SKM-1 (cell line): Measurements from ENCODE around the gene APPBP2.

Experiments used
- DNase-seq: peaks from one replicate; lab custom pipeline; 2025; ENCODE audit not compliant: unreplicated experiment; lab: John Stamatoyannopoulos, UW

APPBP2 gene

DNA sequence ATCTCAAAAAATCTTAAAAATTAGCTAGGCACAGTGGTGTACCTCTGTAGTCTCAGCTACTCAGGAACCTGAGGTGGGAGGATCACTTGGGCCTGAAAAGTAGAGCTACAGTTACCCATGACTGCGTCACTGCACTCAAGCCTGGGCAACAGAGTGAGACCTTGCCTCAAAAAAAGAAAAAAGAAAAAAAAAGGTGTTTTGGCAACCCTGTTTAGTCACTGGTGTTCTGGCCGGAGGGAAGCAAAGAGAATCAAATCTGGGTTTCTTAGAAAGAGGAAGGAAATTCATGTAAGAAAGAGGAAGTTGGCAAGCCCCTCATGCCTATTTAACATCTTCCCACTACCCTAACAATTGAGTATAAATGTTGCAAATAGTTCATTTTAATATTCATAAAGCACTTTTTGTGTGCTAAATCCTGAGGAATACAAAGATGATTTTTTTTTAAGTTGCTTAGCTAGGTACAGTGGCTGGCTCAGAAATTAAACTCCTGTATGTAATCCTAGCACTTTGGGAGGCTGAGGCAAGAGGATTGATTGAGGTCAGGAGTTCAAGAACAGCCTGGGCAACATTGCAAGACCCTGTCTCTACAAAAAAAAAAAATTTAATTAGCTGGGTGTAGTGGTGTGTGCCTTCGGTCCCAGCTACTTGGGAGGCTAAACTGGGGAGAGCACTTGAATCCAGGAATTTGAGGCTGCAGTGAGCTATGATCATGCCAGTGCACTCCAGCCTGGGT, 127.6 kb downstream of the APPBP2 start:
- DNase-seq, result peak; percentile 93

DNA sequence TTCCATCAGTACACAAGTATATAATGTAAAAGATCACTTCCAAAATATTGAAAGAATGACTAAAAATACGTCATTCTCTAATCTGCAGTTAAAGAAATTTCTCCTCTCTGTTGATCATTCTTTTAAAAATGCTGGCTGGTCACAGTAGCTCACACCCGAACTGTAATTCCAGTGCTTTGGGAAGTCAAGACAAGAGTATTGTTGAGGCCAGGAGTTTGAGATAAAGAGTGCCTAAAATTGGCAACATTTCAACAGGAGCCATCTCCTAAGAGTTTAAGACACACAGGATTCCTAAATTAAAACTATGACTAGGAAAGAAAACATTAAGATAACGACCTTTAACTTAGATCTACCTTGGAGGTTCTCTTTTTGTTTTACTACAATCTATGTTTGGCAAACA, 129.6 kb downstream of the APPBP2 start:
- DNase-seq, result no peak

GRCh38 chr17:60395508-60396065, 130.5 kb downstream of the APPBP2 start:
- DNase-seq, result no peak

DNA sequence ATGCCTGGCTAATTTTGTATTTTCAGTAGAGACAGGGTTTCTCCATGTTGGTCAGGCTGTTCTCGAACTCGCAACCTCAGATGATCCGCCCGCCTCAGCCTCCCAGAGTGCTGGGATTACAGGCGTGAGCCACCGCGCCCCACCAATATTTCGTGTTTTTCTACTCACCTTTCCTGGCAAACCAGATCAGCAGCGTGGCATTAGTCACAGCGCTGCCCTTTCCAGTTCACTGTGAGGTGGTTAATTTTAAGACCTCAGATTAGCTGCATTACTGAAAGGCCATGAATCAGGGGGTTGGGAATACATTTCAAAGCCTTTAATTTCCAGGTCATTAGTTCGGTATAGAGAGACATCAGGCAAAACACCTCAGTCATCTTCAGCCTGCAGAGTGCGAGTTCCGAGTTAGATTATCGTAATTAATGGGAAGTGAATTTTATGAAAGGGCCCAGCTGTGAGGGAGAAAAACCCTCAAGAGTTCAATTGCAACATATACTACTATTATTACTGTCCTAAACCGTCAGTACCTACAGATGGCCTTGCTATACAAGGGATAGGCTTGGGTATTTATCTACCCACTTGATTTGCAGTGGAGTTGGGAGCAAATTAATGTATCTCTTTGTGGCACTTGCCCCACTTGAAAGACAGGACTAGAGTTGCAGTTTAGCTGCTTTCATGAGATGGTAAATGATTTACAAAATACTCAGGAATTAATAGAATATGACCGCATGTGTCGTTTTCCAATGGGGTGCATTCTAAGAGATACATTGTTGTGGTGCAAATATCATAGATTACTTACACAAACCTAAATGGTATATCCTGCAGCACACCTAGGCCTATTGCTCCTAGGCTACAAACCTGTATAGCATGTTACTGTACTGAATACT, 132.0 kb downstream of the APPBP2 start:
- DNase-seq, result peak; percentile 59
